H4 (cell line): ENCODE results near the gene SLC34A3. TPM values are rescaled to one million over a fixed set of nuclear protein-coding genes. Genes with fewer than 3 reads are reported as not detected.

Source experiments
- DNase-seq: peaks from one replicate; pipeline ENCODE4 v3.0.0-alpha.2; 2015; ENCODE audit warnings: low spot score
- total RNA-seq: library from RNA; depleted of rRNA; stranded (reverse); fragments of >200 nt; shearing (Covaris generic); gene quantifications from 2 replicates; pipeline ENCODE4 v1.2.3, GENCODE V29; 2014; rRNA removed

The SLC34A3 gene
- total RNA-seq, result not detected in 2 replicates

- DNase-seq, result no peak
Observed at GRCh38 chr9:137230705-137231371, at the start of gene SLC34A3. TSS of gene SLC34A3 (plus strand) at chr9:137230901. CDS start at chr9:137231703, 802 bp downstream.

- DNase-seq, result no peak
Observed at GRCh38 chr9:137181680-137182079, 49.0 kb upstream of the SLC34A3 start.

- DNase-seq, result no peak
Observed at GRCh38 chr9:137182836-137183235, 47.9 kb upstream of the SLC34A3 start.

- no peak for DNase-seq
Observed at GRCh38 chr9:137183980-137184595, 46.6 kb upstream of the SLC34A3 start.

- DNase-seq, result no peak
Observed at GRCh38 chr9:137184881-137185660, 45.6 kb upstream of the SLC34A3 start.

- no peak for DNase-seq
Observed at GRCh38 chr9:137185921-137186320, 44.8 kb upstream of the SLC34A3 start.

- no peak for DNase-seq
Observed at GRCh38 chr9:137186385-137186784, 44.3 kb upstream of the SLC34A3 start.

- DNase-seq, result no peak
Observed at GRCh38 chr9:137187386-137187785, 43.3 kb upstream of the SLC34A3 start.

GRCh38 chr9:137188086-137188489, 42.6 kb upstream of the SLC34A3 start:
- no peak for DNase-seq

GRCh38 chr9:137188490-137189296, 42.0 kb upstream of the SLC34A3 start, which contains the start of the genes ANAPC2 and SSNA1:
TSS of gene ANAPC2 (minus strand) at chr9:137188560. CDS start at chr9:137188532, 28 bp downstream.
TSS of gene SSNA1 (plus strand) at chr9:137188676. CDS start at chr9:137188727, 51 bp downstream.
- peak; percentile 87 for DNase-seq

GRCh38 chr9:137189297-137190295, 41.1 kb upstream of the SLC34A3 start:
- no peak for DNase-seq

- no peak for DNase-seq
Observed at GRCh38 chr9:137190315-137190856, 40.3 kb upstream of the SLC34A3 start.

- DNase-seq, result no peak
Observed at GRCh38 chr9:137191245-137191644, 39.5 kb upstream of the SLC34A3 start.

GRCh38 chr9:137191691-137192447, 38.8 kb upstream of the SLC34A3 start:
- no peak for DNase-seq

- DNase-seq, result no peak
Observed at GRCh38 chr9:137192448-137192780, 38.3 kb upstream of the SLC34A3 start.

- DNase-seq, result no peak
Observed at GRCh38 chr9:137192859-137193258, 37.8 kb upstream of the SLC34A3 start.

- DNase-seq, result no peak
Observed at GRCh38 chr9:137193771-137194170, 36.9 kb upstream of the SLC34A3 start.

- DNase-seq, result no peak
Observed at GRCh38 chr9:137194388-137194787, 36.3 kb upstream of the SLC34A3 start.

- no peak for DNase-seq
Observed at GRCh38 chr9:137194909-137195308, 35.8 kb upstream of the SLC34A3 start.
